ENCODE measurements around the gene FMN2.

Gene FMN2

GRCh38 chr1:240498335-240498734 lies 406.7 kb downstream of the FMN2 start:
- no peak for DNase-seq

- peak; percentile 12 to 20 for DNase-seq
These were observed 407.3 kb downstream of the FMN2 start for GRCh38 chr1:240499012-240499411.

GRCh38 chr1:240500647-240501046 lies 409.0 kb downstream of the FMN2 start:
- DNase-seq, result no peak

- no peak for DNase-seq
These were observed 409.4 kb downstream of the FMN2 start for GRCh38 chr1:240501115-240501514.

GRCh38 chr1:240503036-240503435 lies 411.4 kb downstream of the FMN2 start:
- no peak for DNase-seq

- no peak for DNase-seq
These were observed 411.9 kb downstream of the FMN2 start for GRCh38 chr1:240503558-240503957.

- no peak for DNase-seq
These were observed 414.5 kb downstream of the FMN2 start for GRCh38 chr1:240506176-240506575.

- DNase-seq, result no peak
These were observed 416.5 kb downstream of the FMN2 start for GRCh38 chr1:240508201-240508600.

GRCh38 chr1:240508950-240509349 lies 417.3 kb downstream of the FMN2 start:
- no peak for DNase-seq

- no peak for DNase-seq
These were observed 420.1 kb downstream of the FMN2 start for GRCh38 chr1:240511789-240512188.

- DNase-seq, result no peak
These were observed 423.8 kb downstream of the FMN2 start for GRCh38 chr1:240515505-240515904.

GRCh38 chr1:240516069-240516468 lies 424.4 kb downstream of the FMN2 start:
- no peak for DNase-seq

- DNase-seq, result no peak
These were observed 426.2 kb downstream of the FMN2 start for GRCh38 chr1:240517891-240518290.

GRCh38 chr1:240522122-240522822 lies 430.6 kb downstream of the FMN2 start:
- DNase-seq, result no peak

- no peak for DNase-seq
These were observed 432.8 kb downstream of the FMN2 start for GRCh38 chr1:240524356-240525069.
